Measurements from ENCODE around the gene GNB1. TPM values are rescaled to one million over a fixed set of nuclear protein-coding genes. Genes with fewer than 3 reads are reported as not detected.

The GNB1 gene
- total RNA-seq, 1 experiment from 2014 or later: 339 TPM

DNA sequence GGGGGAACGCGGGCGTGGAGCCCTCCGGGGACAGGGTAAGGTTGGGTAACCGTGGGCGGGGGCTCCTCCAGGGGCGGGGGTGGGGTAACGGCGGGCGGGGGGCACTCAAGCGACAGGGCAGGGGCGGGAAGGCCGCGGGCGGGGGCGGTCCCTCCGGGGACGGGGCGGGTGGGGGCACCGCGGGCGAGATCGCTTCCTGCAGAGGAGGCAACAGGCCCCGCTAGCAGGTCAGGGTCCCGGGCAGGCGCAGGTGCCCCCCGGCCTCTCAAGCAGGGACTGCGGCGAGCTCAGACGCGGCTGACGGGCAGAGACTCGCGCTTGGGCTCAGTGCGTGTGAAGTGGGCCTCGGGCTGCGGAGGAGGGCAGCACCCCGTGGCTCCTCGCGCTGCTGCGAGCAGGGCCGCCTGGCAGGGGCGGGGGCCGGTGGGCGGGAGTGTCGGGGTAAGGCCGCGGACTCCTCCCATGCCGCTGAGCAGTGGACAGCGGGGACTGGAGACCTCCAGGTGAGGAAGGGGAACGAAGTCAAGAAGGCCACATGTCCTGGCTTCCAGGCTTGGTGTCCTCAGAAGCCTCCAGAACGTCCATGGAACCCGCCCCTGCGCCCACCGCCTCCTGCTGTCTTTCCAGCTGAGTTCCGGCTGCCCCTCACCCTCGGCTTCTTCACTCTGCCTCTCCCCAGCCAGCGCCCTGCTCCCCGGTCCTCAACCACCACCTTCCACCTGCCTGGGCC, 627 bp upstream of the GNB1 start:
- POLR2A ChIA-PET: interaction anchor here (0.7 to 1.0 kb wide), 3 partner anchors 9 to 28 kb away, joined by 3 to 7 read pairs (median 5); partner anchors contain the start of gene TMEM52
- TF ChIP-seq, protein P1, sequence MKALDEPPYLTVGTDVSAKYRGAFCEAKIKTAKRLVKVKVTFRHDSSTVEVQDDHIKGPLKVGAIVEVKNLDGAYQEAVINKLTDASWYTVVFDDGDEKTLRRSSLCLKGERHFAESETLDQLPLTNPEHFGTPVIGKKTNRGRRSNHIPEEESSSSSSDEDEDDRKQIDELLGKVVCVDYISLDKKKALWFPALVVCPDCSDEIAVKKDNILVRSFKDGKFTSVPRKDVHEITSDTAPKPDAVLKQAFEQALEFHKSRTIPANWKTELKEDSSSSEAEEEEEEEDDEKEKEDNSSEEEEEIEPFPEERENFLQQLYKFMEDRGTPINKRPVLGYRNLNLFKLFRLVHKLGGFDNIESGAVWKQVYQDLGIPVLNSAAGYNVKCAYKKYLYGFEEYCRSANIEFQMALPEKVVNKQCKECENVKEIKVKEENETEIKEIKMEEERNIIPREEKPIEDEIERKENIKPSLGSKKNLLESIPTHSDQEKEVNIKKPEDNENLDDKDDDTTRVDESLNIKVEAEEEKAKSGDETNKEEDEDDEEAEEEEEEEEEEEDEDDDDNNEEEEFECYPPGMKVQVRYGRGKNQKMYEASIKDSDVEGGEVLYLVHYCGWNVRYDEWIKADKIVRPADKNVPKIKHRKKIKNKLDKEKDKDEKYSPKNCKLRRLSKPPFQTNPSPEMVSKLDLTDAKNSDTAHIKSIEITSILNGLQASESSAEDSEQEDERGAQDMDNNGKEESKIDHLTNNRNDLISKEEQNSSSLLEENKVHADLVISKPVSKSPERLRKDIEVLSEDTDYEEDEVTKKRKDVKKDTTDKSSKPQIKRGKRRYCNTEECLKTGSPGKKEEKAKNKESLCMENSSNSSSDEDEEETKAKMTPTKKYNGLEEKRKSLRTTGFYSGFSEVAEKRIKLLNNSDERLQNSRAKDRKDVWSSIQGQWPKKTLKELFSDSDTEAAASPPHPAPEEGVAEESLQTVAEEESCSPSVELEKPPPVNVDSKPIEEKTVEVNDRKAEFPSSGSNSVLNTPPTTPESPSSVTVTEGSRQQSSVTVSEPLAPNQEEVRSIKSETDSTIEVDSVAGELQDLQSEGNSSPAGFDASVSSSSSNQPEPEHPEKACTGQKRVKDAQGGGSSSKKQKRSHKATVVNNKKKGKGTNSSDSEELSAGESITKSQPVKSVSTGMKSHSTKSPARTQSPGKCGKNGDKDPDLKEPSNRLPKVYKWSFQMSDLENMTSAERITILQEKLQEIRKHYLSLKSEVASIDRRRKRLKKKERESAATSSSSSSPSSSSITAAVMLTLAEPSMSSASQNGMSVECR (CRISPR knock-in tag; IDR thresholded peaks at IDR 0.05; ENCODE audit: borderline replicate concordance): 0 out of 2 replicates have a peak, but pooled peaks have one; percentile 46
- TF ChIP-seq, protein P2, sequence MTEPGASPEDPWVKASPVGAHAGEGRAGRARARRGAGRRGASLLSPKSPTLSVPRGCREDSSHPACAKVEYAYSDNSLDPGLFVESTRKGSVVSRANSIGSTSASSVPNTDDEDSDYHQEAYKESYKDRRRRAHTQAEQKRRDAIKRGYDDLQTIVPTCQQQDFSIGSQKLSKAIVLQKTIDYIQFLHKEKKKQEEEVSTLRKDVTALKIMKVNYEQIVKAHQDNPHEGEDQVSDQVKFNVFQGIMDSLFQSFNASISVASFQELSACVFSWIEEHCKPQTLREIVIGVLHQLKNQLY (CRISPR knock-in tag; IDR thresholded peaks at IDR 0.05): no peak
- peak; percentile 60; the same call in 1 of the 2 replicates for TF ChIP-seq MYBL2 (CRISPR knock-in tag; IDR thresholded peaks at IDR 0.05)
- TF ChIP-seq, protein P3, sequence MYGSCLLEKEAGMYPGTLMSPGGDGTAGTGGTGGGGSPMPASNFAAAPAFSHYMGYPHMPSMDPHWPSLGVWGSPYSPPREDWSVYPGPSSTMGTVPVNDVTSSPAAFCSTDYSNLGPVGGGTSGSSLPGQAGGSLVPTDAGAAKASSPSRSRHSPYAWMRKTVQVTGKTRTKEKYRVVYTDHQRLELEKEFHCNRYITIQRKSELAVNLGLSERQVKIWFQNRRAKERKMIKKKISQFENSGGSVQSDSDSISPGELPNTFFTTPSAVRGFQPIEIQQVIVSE (CRISPR knock-in tag; IDR thresholded peaks at IDR 0.05; ENCODE audit: borderline replicate concordance): no peak
- peak; percentile 36; the same call in 1 of the 2 replicates for TF ChIP-seq SP1 (CRISPR knock-in tag; conservative IDR thresholded peaks at IDR 0.05)
- TF ChIP-seq ZNF232 (CRISPR knock-in tag; IDR thresholded peaks at IDR 0.05): 0 out of 2 replicates have a peak, but pooled peaks have one; percentile 30
- TF ChIP-seq, protein P4, sequence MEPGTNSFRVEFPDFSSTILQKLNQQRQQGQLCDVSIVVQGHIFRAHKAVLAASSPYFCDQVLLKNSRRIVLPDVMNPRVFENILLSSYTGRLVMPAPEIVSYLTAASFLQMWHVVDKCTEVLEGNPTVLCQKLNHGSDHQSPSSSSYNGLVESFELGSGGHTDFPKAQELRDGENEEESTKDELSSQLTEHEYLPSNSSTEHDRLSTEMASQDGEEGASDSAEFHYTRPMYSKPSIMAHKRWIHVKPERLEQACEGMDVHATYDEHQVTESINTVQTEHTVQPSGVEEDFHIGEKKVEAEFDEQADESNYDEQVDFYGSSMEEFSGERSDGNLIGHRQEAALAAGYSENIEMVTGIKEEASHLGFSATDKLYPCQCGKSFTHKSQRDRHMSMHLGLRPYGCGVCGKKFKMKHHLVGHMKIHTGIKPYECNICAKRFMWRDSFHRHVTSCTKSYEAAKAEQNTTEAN (CRISPR knock-in tag; IDR thresholded peaks at IDR 0.05): 0 out of 2 replicates have a peak, but pooled peaks have one; percentile 36
- no peak for TF ChIP-seq ZNF121 (CRISPR knock-in tag; IDR thresholded peaks at IDR 0.05)
- TF ChIP-seq, protein P5, sequence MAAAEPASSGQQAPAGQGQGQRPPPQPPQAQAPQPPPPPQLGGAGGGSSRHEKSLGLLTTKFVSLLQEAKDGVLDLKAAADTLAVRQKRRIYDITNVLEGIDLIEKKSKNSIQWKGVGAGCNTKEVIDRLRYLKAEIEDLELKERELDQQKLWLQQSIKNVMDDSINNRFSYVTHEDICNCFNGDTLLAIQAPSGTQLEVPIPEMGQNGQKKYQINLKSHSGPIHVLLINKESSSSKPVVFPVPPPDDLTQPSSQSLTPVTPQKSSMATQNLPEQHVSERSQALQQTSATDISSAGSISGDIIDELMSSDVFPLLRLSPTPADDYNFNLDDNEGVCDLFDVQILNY (CRISPR knock-in tag; IDR thresholded peaks at IDR 0.05): peak; percentile 18; the same call in 1 of the 2 replicates
- TF ChIP-seq, protein P6, sequence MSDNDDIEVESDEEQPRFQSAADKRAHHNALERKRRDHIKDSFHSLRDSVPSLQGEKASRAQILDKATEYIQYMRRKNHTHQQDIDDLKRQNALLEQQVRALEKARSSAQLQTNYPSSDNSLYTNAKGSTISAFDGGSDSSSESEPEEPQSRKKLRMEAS (CRISPR knock-in tag; IDR thresholded peaks at IDR 0.05): peak; percentile 39; the same call in 1 of the 2 replicates
- DNase-seq (ENCODE audit: low spot score) (peak; percentile 62), ATAC-seq (peak; percentile 40)
- H3K36me3 Mint-ChIP-seq: peaks cover 4% of the 10 kb centered on the region; the same call in 1 of the 2 replicates
- peak overlapping the region; percentile 77 for H3K4me3 Mint-ChIP-seq
- H3K27ac Mint-ChIP-seq: peak overlapping the region; percentile 79; the same call in 1 of the 2 replicates
- CTCF ChIA-PET: interaction anchor here (1.0 to 2.0 kb wide), 3 partner anchors 15 to 155 kb away, joined by 6 to 13 read pairs (median 8); no protein-coding TSS in a partner anchor
- H3K27me3 Mint-ChIP-seq (ENCODE audit: low read depth): no peaks in the 10 kb centered on the region; the same call in 1 of the 2 replicates
- no peaks in the 10 kb centered on the region; the same call in 1 of the 2 replicates for H3K9me3 Mint-ChIP-seq
- peaks cover 48% of the 10 kb centered on the region for H3K4me1 Mint-ChIP-seq

DNA sequence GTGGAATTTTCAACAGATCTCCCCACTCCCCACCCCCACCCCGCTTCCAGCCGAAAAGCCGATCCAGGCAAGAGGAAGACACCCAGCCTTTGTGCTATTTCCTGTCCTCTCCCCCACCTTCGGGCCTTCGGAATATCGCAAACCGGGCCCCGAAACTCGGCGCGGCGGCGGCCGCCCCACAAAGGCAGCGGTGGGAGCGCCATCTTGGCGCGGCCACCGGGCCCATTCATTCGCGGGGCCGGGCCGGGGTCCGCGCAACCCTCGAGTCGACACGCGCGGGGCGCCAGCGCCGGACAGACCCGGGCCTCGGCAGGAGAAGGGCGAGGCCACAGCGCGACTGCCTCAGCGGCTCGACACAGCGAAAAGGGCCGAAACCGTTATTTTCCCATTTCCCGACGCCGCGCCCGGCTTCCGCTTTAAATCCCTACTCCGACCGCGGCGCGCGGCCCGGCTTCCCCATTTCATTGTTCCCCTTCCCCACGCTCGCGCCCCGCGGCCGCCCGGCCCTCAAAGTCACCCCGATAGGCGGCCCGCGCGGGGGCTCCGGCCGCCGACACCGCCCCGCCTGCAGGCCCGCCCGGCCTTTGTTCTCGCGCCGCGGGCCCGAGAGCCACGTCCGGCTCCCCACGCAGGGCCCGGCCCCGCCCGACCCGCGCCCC, 911 bp downstream of the GNB1 start:
- TF ChIP-seq, protein P7, sequence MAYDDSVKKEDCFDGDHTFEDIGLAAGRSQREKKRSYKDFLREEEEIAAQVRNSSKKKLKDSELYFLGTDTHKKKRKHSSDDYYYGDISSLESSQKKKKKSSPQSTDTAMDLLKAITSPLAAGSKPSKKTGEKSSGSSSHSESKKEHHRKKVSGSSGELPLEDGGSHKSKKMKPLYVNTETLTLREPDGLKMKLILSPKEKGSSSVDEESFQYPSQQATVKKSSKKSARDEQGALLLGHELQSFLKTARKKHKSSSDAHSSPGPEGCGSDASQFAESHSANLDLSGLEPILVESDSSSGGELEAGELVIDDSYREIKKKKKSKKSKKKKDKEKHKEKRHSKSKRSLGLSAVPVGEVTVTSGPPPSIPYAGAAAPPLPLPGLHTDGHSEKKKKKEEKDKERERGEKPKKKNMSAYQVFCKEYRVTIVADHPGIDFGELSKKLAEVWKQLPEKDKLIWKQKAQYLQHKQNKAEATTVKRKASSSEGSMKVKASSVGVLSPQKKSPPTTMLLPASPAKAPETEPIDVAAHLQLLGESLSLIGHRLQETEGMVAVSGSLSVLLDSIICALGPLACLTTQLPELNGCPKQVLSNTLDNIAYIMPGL (CRISPR knock-in tag; IDR thresholded peaks at IDR 0.05): peak; percentile 89
- TF ChIP-seq GABPB1 (CRISPR knock-in tag; IDR thresholded peaks at IDR 0.05): 0 out of 2 replicates have a peak, but pooled peaks have one; percentile 23
- TF ChIP-seq, protein P4 (CRISPR knock-in tag; IDR thresholded peaks at IDR 0.05): no peak
- no peak for TF ChIP-seq RELA (CRISPR knock-in tag; IDR thresholded peaks at IDR 0.05; ENCODE audit: borderline replicate concordance)
- peak; percentile 39; the same call in 1 of the 2 replicates for TF ChIP-seq ESRRA (CRISPR knock-in tag; IDR thresholded peaks at IDR 0.05; ENCODE audit: borderline replicate concordance)
- TF ChIP-seq ZNF317 (CRISPR knock-in tag; IDR thresholded peaks at IDR 0.05; ENCODE audit: borderline replicate concordance, low read depth): 0 out of 2 replicates have a peak, but pooled peaks have one; percentile 7
- TF ChIP-seq, protein P8, sequence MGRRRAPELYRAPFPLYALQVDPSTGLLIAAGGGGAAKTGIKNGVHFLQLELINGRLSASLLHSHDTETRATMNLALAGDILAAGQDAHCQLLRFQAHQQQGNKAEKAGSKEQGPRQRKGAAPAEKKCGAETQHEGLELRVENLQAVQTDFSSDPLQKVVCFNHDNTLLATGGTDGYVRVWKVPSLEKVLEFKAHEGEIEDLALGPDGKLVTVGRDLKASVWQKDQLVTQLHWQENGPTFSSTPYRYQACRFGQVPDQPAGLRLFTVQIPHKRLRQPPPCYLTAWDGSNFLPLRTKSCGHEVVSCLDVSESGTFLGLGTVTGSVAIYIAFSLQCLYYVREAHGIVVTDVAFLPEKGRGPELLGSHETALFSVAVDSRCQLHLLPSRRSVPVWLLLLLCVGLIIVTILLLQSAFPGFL (CRISPR knock-in tag; IDR thresholded peaks at IDR 0.05; ENCODE audit: borderline replicate concordance): 0 out of 2 replicates have a peak, but pooled peaks have one; percentile 41
- TF ChIP-seq ZNF263 (CRISPR knock-in tag; IDR thresholded peaks at IDR 0.05; ENCODE audit: low read depth): no peak
- Mint-ChIP-seq H3K27me3 (ENCODE audit: low read depth) (no peaks in the 10 kb centered on the region; the same call in 1 of the 2 replicates), H3K4me3 (peak overlapping the region; percentile 81), H3K27ac (no peak overlapping the region), H3K4me1 (peaks cover 46% of the 10 kb centered on the region), H3K36me3 (peaks cover 8% of the 10 kb centered on the region), H3K9me3 (peaks cover 4% of the 10 kb centered on the region; the same call in 1 of the 2 replicates)
- DNase-seq (ENCODE audit: low spot score): no peak
- ATAC-seq: peak; percentile 3; the same call in 1 of the 2 replicates
- POLR2A ChIA-PET: no interaction called here
- CTCF ChIA-PET: interaction anchor here (1.0 to 1.1 kb wide), 2 partner anchors 19 to 155 kb away, joined by 3 read pairs; no protein-coding TSS in a partner anchor

Measured in WTC11 (cell line).